HepG2 (cell line): ENCODE measurements around the gene PDCD2L. TPM values are rescaled to one million over a fixed set of nuclear protein-coding genes. Genes with fewer than 3 reads are reported as not detected.

Experiments
- ARNT ChIP-seq: fragments of 450-650 bp; IDR thresholded peaks from 2 replicates; pipeline ENCODE4 v1.6.1; 2017
- BRCA1 ChIP-seq: sonication (generic); formaldehyde crosslinking; IDR thresholded peaks from 2 replicates; pipeline ENCODE4 v1.4.0; 2020; ENCODE audit warnings: missing genetic modification reagents
- ETS1 ChIP-seq: sonication (generic); formaldehyde crosslinking; IDR thresholded peaks from 2 replicates; pipeline ENCODE4 v1.4.0; 2020; ENCODE audit warnings: missing genetic modification reagents
- FOXK2 ChIP-seq: fragments of 450-650 bp; IDR thresholded peaks from 2 replicates; pipeline ENCODE4 v1.6.1; 2016
- FOXM1 ChIP-seq: sonication (generic); formaldehyde crosslinking; IDR thresholded peaks from 2 replicates; pipeline ENCODE4 v1.5.0; 2020; ENCODE audit warnings: missing genetic modification reagents
- HINFP ChIP-seq: sonication (generic); formaldehyde crosslinking; IDR thresholded peaks from 2 replicates; pipeline ENCODE4 v1.4.0; 2020; ENCODE audit warnings: low read depth, mild to moderate bottlenecking, missing genetic modification reagents
- HMGA1 ChIP-seq: sonication (generic); formaldehyde crosslinking; conservative IDR thresholded peaks from 2 replicates; pipeline ENCODE4 v1.4.0; 2020; ENCODE audit warnings: missing genetic modification reagents
- HOXA7 ChIP-seq: sonication (generic); formaldehyde crosslinking; IDR thresholded peaks from 2 replicates; pipeline ENCODE4 v1.8.1; 2022; ENCODE audit warnings: mild to moderate bottlenecking, missing genetic modification reagents, moderate library complexity
- IKZF4 ChIP-seq: sonication (generic); formaldehyde crosslinking; IDR thresholded peaks from 2 replicates; pipeline ENCODE4 v1.5.1; 2020; ENCODE audit warnings: borderline replicate concordance, mild to moderate bottlenecking, low read depth, missing genetic modification reagents; ENCODE audit errors: not compliant biosample characterization
- KLF12 ChIP-seq: sonication (generic); formaldehyde crosslinking; IDR thresholded peaks from 2 replicates; pipeline ENCODE4 v1.4.0; 2020; ENCODE audit warnings: missing genetic modification reagents, borderline replicate concordance
- MIER2 ChIP-seq: IDR thresholded peaks from 2 replicates; pipeline ENCODE4 v1.6.1; 2016; ENCODE audit warnings: missing biosample characterization, missing genetic modification reagents
- MIER3 ChIP-seq: IDR thresholded peaks from 2 replicates; pipeline ENCODE4 v1.6.1; 2016; ENCODE audit warnings: missing compliant biosample characterization, borderline replicate concordance
- MZF1 ChIP-seq: sonication (generic); formaldehyde crosslinking; IDR thresholded peaks from 2 replicates; pipeline ENCODE4 v1.8.1; 2023; ENCODE audit warnings: mild to moderate bottlenecking, missing genetic modification reagents, borderline replicate concordance
- NCOA1 ChIP-seq: sonication (generic); formaldehyde crosslinking; IDR thresholded peaks from 2 replicates; pipeline ENCODE4 v1.9.0; 2021; ENCODE audit warnings: missing genetic modification reagents
- NR1H2 ChIP-seq: sonication (generic); formaldehyde crosslinking; IDR thresholded peaks from 2 replicates; pipeline ENCODE4 v1.8.1; 2022; ENCODE audit warnings: low read depth, missing genetic modification reagents, borderline replicate concordance
- POGZ ChIP-seq: sonication (generic); formaldehyde crosslinking; IDR thresholded peaks from 2 replicates; pipeline ENCODE4 v1.4.0; 2020; ENCODE audit warnings: mild to moderate bottlenecking, missing genetic modification reagents
- RFXANK ChIP-seq: IDR thresholded peaks from 2 replicates; pipeline ENCODE4 v1.6.1; 2016
- SNAPC2 ChIP-seq: sonication (generic); formaldehyde crosslinking; IDR thresholded peaks from 2 replicates; pipeline ENCODE4 v1.8.1; 2022; ENCODE audit warnings: mild to moderate bottlenecking, missing genetic modification reagents
- SNRNP70 ChIP-seq: fragments of 200-400 bp; formaldehyde crosslinking; IDR thresholded peaks from 2 replicates; pipeline ENCODE4 v1.6.1; 2017; ENCODE audit warnings: mild to moderate bottlenecking, low read depth, low read length, moderate library complexity
- TBX3 ChIP-seq: fragments of 450-650 bp; IDR thresholded peaks from 2 replicates; pipeline ENCODE4 v1.6.1; 2017; ENCODE audit warnings: antibody characterized with exemption, mild to moderate bottlenecking, inconsistent platforms, borderline replicate concordance
- TEAD3 ChIP-seq: optimal IDR thresholded peaks from 2 replicates; pipeline ENCODE3; 2016; ENCODE audit warnings: borderline replicate concordance
- ZBTB10 ChIP-seq: sonication (generic); formaldehyde crosslinking; IDR thresholded peaks from 2 replicates; pipeline ENCODE4 v1.4.0; 2020; ENCODE audit warnings: missing genetic modification reagents, borderline replicate concordance
- ZBTB20 ChIP-seq: sonication (generic); formaldehyde crosslinking; IDR thresholded peaks from 2 replicates; pipeline ENCODE4 v1.8.1; 2023; ENCODE audit warnings: missing genetic modification reagents, low read depth, mild to moderate bottlenecking, borderline replicate concordance
- ZNF17 ChIP-seq: sonication (generic); formaldehyde crosslinking; IDR thresholded peaks from 2 replicates; pipeline ENCODE4 v1.5.0; 2020; ENCODE audit warnings: mild to moderate bottlenecking, missing genetic modification reagents
- ZNF550 ChIP-seq: sonication (generic); formaldehyde crosslinking; IDR thresholded peaks from 2 replicates; pipeline ENCODE4 v1.4.0; 2020; ENCODE audit warnings: mild to moderate bottlenecking, missing genetic modification reagents, borderline replicate concordance
- ZNF772 ChIP-seq: sonication (generic); formaldehyde crosslinking; IDR thresholded peaks from 2 replicates; pipeline ENCODE4 v1.5.0; 2020; ENCODE audit warnings: mild to moderate bottlenecking, missing genetic modification reagents
- ZNF777 ChIP-seq: sonication (generic); formaldehyde crosslinking; IDR thresholded peaks from 2 replicates; pipeline ENCODE4 v1.4.0; 2020; ENCODE audit warnings: missing genetic modification reagents
- polyA plus RNA-seq, 8 experiments: library from polyadenylated mRNA; depleted of rRNA in 3 of 8; stranded (reverse) in 7 of 8; unstranded in 1 of 8; fragments of >200 nt; fragmentation: Illumina TruSeq in 4 of 8; extraction: Trizol in 4 of 8; gene quantifications; 2 replicates each; pipeline versions ENCODE4 v1.2.1 to v1.2.3, GENCODE V29; 2011 to 2016; ENCODE audit warnings: low read depth in 4 of 8, missing spikeins in 1 of 8, mixed read lengths in 1 of 8; ENCODE audit not compliant: insufficient read depth in 1 of 8
- total RNA-seq, 5 experiments: library from RNA; depleted of rRNA; stranded (reverse); fragments of >200 nt; fragmentation: Illumina TruSeq; extraction: Trizol; gene quantifications; 2 replicates each; pipeline ENCODE4 v1.2.3, GENCODE V29; 2016; ENCODE audit warnings: low read depth in 1 of 5

The PDCD2L gene
- total and polyA plus RNA-seq, 2 of the 13 experiments (the other 11 are each of a cell fraction or from before 2014, with no cell fraction given): 29.3 to 35.2 TPM

- no peak for TF ChIP-seq HMGA1 (CRISPR knock-in tag)
- no peak for TF ChIP-seq MIER2 (CRISPR knock-in tag)
- peak; percentile 93 for TF ChIP-seq IKZF4
- TF ChIP-seq ZNF772: peak; percentile 77; the same call in 1 of the 2 replicates
- no peak for TF ChIP-seq TBX3
- no peak for TF ChIP-seq FOXK2
- TF ChIP-seq MZF1 (CRISPR knock-in tag): peak; percentile 73; the same call in 1 of the 2 replicates
- TF ChIP-seq ETS1 (CRISPR knock-in tag): no peak
- 0 out of 2 replicates have a peak, but pooled peaks have one; percentile 61 for TF ChIP-seq HINFP (CRISPR knock-in tag)
- TF ChIP-seq ZNF17: no peak
- peak; percentile 42; the same call in 1 of the 2 replicates for TF ChIP-seq POGZ
- peak; percentile 63; the same call in 1 of the 2 replicates for TF ChIP-seq KLF12 (CRISPR knock-in tag)
- TF ChIP-seq ZBTB10 (CRISPR knock-in tag): peak; percentile 31; the same call in 1 of the 2 replicates
- peak; percentile 66; the same call in 1 of the 2 replicates for TF ChIP-seq MIER3 (CRISPR knock-in tag)
- peak; percentile 75; the same call in 1 of the 2 replicates for TF ChIP-seq ZBTB20 (CRISPR knock-in tag)
- no peak; the same call in 1 of the 2 replicates for TF ChIP-seq ZNF777
- no peak for TF ChIP-seq SNAPC2 (CRISPR knock-in tag)
- TF ChIP-seq RFXANK (CRISPR knock-in tag): 0 out of 2 replicates have a peak, but pooled peaks have one; percentile 48
- TF ChIP-seq ARNT: no peak
- TF ChIP-seq FOXM1 (CRISPR knock-in tag): no peak
- TF ChIP-seq BRCA1: peak; percentile 35; the same call in 1 of the 2 replicates
- TF ChIP-seq SNRNP70: no peak
- TF ChIP-seq NR1H2 (CRISPR knock-in tag): no peak
- TF ChIP-seq TEAD3 (CRISPR knock-in tag): peak; percentile 35
- peak; percentile 83 for TF ChIP-seq NCOA1 (CRISPR knock-in tag)
- 0 out of 2 replicates have a peak, but pooled peaks have one; percentile 50 for TF ChIP-seq ZNF550 (CRISPR knock-in tag)
- TF ChIP-seq HOXA7 (CRISPR knock-in tag): no peak
Observed at GRCh38 chr19:34404109-34404909, at the start of gene PDCD2L (continued).
